Central memory CD8-positive, alpha-beta T cell (primary cell): Measurements from ENCODE around the gene FBXL15.
"Not testable (repeated sequence)": the region's sequence is repeated elsewhere in the genome, so short reads cannot be mapped to it uniquely, and the experiment has no call there.

Experiments
- ATAC-seq: fragments of 150-1000 bp; cut with Tn5 transposase; replicated peaks from 2 replicates; pipeline ENCODE4 v1.10.0; 2022; ENCODE audit warnings: mild to moderate bottlenecking, moderate FRiP score, moderate number of reproducible peaks; ENCODE audit not compliant: poor library complexity, severe bottlenecking; ENCODE audit errors: extremely low read depth
- DNase-seq, 2 donors: peaks; one replicate each; pipeline ENCODE4 v3.0.0; 2021; ENCODE audit warnings: low spot score in 2 of 2
- H3K27ac Mint-ChIP-seq: one replicate; pipeline ENCODE4 v1.8.0; 2022; ENCODE audit warnings: low read depth, mild to moderate bottlenecking, moderate library complexity, mixed read lengths
- H3K27me3 Mint-ChIP-seq: one replicate; pipeline ENCODE4 v1.8.0; 2022; ENCODE audit warnings: mixed read lengths
- H3K36me3 Mint-ChIP-seq: one replicate; pipeline ENCODE4 v1.8.0; 2022; ENCODE audit warnings: mild to moderate bottlenecking, moderate library complexity, mixed read lengths; ENCODE audit not compliant: insufficient read depth
- H3K4me1 Mint-ChIP-seq: one replicate; pipeline ENCODE4 v1.8.0; 2022; ENCODE audit warnings: mixed read lengths
- H3K4me3 Mint-ChIP-seq: one replicate; pipeline ENCODE4 v1.8.0; 2022; ENCODE audit warnings: mild to moderate bottlenecking, moderate library complexity, mixed read lengths
- H3K9me3 Mint-ChIP-seq: one replicate; pipeline ENCODE4 v1.8.0; 2022; ENCODE audit warnings: mixed read lengths

Gene FBXL15

DNA sequence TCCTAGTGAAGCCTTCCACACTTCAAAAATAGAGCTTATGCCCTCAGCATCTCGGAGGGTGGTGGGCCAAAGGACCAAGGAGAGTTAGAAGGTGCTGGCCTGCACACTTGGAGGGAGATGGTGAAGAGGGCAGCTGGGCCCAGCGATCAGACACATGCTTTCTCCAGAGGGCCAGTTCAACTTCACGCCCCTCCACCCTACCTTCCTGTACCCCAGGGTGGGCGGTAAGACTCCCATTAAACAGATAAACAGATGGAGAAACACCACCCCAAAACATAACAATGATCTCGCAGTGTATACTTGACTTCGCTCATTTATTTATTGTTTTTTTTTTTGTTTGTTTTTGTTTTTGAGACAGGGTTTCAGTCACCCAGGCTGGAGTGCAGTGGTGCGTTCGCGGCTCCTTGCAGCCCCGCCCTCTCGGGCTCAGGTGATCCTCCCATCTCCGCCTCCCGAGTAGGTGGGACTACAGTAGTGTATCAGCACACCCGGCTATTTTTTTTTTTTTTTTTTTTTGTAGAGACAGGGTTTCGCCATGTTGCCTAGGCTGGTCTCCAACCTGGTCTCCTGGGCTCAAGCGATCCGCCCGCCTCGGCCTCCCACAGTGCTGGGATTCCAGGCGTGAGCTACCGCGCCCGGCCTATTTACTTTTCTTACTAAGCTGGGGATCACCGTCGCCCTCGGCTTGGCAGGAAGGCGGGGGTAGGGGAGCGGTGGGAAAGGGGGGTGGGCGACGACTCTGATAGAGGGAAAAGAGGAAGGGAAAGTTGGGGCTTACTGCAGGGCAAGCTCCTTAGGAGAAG is 28.9 kb downstream of the FBXL15 start:
- no peaks in the 10 kb centered on the region for H3K9me3 Mint-ChIP-seq
- DNase-seq: peak; percentile 67 to 79
- peaks cover 9% of the 10 kb centered on the region for H3K36me3 Mint-ChIP-seq
- H3K4me3 Mint-ChIP-seq: peak overlapping the region; percentile 90
- ATAC-seq: peak; percentile 79
- no peaks in the 10 kb centered on the region for H3K27me3 Mint-ChIP-seq
- peaks cover 20% of the 10 kb centered on the region for H3K4me1 Mint-ChIP-seq
- peak overlapping the region; percentile 92 for H3K27ac Mint-ChIP-seq

DNA sequence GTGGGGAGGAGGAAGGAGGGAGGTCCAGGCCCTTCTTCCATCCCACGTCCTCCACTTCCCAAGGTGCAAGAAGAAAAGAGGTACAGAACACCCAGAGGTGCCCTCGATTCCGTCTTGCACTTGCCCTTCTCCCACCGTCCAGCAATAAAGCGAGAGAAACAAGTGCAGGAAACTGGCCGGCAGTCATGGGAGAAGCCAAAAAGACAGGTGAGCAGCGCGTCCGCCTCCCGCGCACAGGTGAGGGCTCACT is 29.4 kb downstream of the FBXL15 start:
- peak overlapping the region; percentile 92 for H3K27ac Mint-ChIP-seq
- H3K9me3 Mint-ChIP-seq: no peaks in the 10 kb centered on the region
- peaks cover 20% of the 10 kb centered on the region for H3K4me1 Mint-ChIP-seq
- H3K4me3 Mint-ChIP-seq: peak overlapping the region; percentile 90
- no peaks in the 10 kb centered on the region for H3K27me3 Mint-ChIP-seq
- H3K36me3 Mint-ChIP-seq: peaks cover 9% of the 10 kb centered on the region
- no peak for DNase-seq
- ATAC-seq: no peak

DNA sequence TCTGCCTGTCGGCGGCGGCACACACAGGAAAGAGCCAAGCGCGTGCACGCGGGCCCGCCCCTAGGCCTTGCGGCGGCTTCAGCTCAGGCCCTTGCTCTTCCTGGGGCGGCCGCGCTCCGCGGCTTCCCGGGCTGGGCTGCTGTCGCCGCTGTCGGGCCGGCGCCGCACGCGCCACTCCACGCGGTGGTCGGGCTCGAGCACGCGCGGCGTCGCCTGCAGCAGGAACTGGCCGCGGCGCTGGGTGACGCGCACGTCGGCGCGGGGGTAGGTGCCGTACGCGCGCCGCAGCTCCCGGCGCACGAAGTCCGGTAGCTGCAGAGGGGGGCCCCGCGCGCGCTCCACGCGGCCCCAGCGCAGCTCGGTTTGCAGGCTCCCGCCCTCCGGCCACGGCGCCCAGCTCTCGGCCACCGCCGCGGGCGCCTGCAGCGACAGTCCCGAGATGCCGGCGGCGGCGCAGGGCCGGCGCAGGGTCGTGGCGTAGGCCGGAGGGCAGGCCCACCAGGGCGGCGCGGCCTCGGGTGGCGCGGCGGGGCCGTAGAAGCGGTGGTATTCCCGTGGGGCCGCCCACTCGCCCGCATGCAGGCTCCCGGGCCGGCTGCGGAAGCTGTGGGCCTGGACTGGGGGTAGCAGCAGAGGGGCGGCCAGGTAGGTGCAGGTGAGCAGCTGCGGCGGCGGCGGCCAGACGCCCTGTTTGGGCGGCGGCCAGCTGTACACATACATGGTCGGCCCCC is 29.9 kb downstream of the FBXL15 start:
- Mint-ChIP-seq H3K36me3 (peaks cover 9% of the 10 kb centered on the region), H3K27me3 (no peaks in the 10 kb centered on the region), H3K27ac (peak overlapping the region; percentile 92), H3K4me3 (peak overlapping the region; percentile 90), H3K9me3 (no peaks in the 10 kb centered on the region), H3K4me1 (peaks cover 20% of the 10 kb centered on the region)
- ATAC-seq: peak; percentile 86
- peak; percentile 73 to 88 for DNase-seq

DNA sequence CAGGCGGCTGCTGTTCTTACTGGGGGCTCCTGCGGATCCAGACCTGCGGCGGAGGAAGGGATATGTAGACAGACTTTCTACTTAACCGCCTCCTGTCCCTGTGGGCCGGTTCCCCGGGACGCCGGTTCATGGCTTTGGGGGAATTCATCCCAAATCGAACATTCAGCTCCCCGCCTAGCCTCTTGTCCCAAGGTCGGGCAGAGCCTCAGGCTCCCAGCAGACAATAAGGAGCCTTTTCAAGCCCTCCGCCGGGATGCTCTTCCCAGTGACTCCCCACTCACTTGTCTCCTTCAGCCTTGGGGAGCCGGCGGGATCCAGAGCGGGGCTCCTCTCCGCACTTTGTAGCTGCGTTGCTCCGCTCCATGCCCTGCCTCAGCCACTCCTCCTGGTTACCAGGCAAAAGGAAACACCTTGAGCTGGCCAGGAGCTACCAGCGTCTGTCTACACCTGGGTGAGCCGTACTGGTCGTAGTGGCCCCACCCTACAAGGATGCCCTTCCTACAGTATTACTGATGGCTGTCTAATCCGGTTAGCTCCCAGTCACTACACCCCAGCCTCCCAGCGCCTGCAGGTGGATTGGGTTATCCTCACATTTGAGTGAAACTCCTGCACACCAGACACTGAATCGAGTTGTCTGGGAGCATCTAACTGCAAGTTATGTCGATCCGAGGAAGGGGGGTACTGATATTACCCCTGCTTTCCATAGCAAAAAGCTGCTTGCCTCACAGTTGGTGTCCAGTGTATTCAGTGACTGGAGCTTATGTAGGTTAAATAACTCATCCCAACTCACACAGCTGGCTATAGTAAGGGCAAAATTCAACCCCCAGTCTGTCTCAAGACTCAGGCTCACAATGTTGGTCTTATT is 30.7 kb downstream of the FBXL15 start, which contains the start of gene C10orf95:
Gene C10orf95, minus strand, starts transcription at position 439 of the 865 bp plus-strand sequence. CDS start 450 bp downstream, outside the sequence.
- no peak for DNase-seq
- H3K4me3 Mint-ChIP-seq: peak within 1 kb of the TSS; percentile 90
- no peaks in the 10 kb centered on the region for H3K27me3 Mint-ChIP-seq
- peaks cover 9% of the 10 kb centered on the region for H3K36me3 Mint-ChIP-seq
- no peaks in the 10 kb centered on the region for H3K9me3 Mint-ChIP-seq
- H3K4me1 Mint-ChIP-seq: peaks cover 20% of the 10 kb centered on the region
- peak within 1 kb of the TSS; percentile 92 for H3K27ac Mint-ChIP-seq
- no peak for ATAC-seq

GRCh38 chr10:102452672-102453340 is 32.2 kb downstream of the FBXL15 start:
- H3K27ac Mint-ChIP-seq: no peak overlapping the region
- peaks cover 20% of the 10 kb centered on the region for H3K4me1 Mint-ChIP-seq
- peaks cover 9% of the 10 kb centered on the region for H3K36me3 Mint-ChIP-seq
- ATAC-seq (no peak), DNase-seq (no peak)
- no peaks in the 10 kb centered on the region for H3K27me3 Mint-ChIP-seq
- peak overlapping the region; percentile 90 for H3K4me3 Mint-ChIP-seq
- H3K9me3 Mint-ChIP-seq: no peaks in the 10 kb centered on the region

DNA sequence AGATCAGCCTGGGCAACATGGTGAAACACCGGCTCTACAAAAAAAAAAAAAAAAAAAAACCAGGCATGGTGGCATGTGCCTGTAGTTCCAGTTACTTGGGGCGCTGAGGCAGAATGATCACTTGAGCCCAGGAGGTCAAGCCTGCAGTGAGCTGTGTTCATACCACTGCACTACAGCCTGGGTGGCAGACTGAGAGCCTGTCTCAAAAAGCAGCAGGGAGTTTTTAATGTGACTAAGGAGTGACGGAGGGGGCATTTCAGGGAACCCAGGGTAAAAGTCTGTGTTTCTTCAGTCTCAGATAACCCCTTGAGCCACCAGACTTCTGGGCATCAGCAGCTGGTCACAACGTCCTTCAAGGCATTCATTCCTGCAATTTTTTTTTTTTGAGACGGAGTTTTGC is 32.9 kb downstream of the FBXL15 start:
- Mint-ChIP-seq H3K4me3 (no peak overlapping the region), H3K9me3 (no peaks in the 10 kb centered on the region), H3K4me1 (peaks cover 20% of the 10 kb centered on the region), H3K27ac (no peak overlapping the region), H3K36me3 (peaks cover 9% of the 10 kb centered on the region), H3K27me3 (no peaks in the 10 kb centered on the region)
- DNase-seq (no peak), ATAC-seq (no peak)

DNA sequence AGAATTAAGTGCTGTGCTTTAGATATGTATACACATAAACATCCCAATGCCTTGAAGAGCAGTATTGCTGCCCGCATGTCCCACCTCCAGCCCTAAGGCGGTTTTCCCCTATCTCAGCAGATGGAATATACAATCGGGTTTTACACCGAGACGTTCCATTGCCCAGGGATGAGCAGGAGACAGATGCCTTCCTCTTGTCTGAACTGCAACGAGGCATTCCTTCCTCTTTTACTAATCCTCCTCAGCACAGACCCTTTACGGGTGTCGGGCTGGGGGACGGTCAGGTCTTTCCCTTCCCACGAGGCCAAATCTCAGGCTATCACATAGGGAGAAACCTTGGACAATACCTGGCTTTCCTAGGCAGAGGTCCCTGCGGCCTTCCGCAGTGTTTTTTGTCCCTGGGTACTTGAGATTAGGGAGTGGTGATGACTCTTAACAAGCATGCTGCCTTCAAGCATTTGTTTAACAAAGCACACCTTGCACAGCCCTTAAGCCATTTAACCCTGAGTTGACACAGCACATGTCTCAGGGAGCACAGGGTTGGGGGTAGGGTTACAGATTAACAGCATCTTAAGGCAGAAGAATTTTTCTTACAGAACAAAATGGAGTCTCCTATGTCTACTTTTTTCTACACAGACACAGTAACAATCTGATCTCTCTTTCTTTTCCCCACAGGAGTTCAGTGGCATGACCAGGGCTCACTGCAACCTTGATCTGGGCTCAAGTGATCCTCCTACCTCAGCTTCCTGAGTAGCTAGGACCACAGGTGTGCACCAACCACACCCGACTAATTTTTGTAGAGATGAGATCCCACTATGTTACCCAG is 34.2 kb downstream of the FBXL15 start:
- H3K27ac Mint-ChIP-seq, ATAC-seq, H3K9me3 Mint-ChIP-seq, DNase-seq, H3K27me3 Mint-ChIP-seq, H3K4me3 Mint-ChIP-seq, H3K36me3 Mint-ChIP-seq: not testable (repeated sequence)
- H3K4me1 Mint-ChIP-seq: peaks cover 14% of the 10 kb centered on the region

- Mint-ChIP-seq H3K4me3 (no peak overlapping the region), H3K9me3 (no peaks in the 10 kb centered on the region), H3K36me3 (peaks cover 7% of the 10 kb centered on the region), H3K27ac (no peak overlapping the region), H3K27me3 (no peaks in the 10 kb centered on the region), H3K4me1 (peaks cover 18% of the 10 kb centered on the region)
- no peak for DNase-seq
- ATAC-seq: no peak
Measured at GRCh38 chr10:102455893-102456471, 35.3 kb downstream of the FBXL15 start.

DNA sequence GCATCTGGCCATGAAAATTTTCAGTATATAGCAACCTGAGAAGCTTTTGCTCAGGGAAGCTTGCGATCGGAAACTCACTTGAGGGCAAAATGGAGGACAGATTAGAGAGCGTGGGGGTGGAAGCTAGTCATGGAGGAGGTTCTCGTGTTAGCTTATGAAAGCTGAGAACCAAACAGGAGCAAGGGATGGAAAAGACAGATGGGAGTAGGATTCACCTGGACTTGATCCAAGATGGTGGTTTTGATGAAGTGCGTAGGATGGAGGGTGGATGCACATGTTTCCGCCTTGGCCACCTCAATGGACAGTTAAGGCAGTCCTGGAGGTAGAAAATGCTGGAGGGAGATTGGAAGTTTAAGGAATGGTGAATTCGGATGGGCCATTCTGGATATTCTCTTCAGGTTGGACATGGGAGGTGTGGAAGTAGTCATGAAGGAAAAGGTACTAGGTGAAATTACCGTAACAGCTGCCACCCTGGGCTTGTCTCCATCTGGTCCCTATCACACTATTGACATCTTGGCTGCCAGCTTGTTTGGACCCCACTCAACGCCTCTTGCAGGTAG is 37.0 kb downstream of the FBXL15 start:
- no peak overlapping the region for H3K4me3 Mint-ChIP-seq
- DNase-seq: no peak
- H3K27me3 Mint-ChIP-seq: no peaks in the 10 kb centered on the region
- H3K9me3 Mint-ChIP-seq: no peaks in the 10 kb centered on the region
- H3K4me1 Mint-ChIP-seq: peaks cover 26% of the 10 kb centered on the region
- no peak overlapping the region for H3K27ac Mint-ChIP-seq
- no peak for ATAC-seq
- peaks cover 10% of the 10 kb centered on the region for H3K36me3 Mint-ChIP-seq

- H3K27ac Mint-ChIP-seq: no peak overlapping the region
- ATAC-seq: no peak
- DNase-seq: no peak
- H3K4me3 Mint-ChIP-seq: no peak overlapping the region
- H3K4me1 Mint-ChIP-seq: peaks cover 25% of the 10 kb centered on the region
- H3K9me3 Mint-ChIP-seq: no peaks in the 10 kb centered on the region
- peaks cover 8% of the 10 kb centered on the region for H3K36me3 Mint-ChIP-seq
- H3K27me3 Mint-ChIP-seq: no peaks in the 10 kb centered on the region
Measured at GRCh38 chr10:102458656-102459055, 38.0 kb downstream of the FBXL15 start.

DNA sequence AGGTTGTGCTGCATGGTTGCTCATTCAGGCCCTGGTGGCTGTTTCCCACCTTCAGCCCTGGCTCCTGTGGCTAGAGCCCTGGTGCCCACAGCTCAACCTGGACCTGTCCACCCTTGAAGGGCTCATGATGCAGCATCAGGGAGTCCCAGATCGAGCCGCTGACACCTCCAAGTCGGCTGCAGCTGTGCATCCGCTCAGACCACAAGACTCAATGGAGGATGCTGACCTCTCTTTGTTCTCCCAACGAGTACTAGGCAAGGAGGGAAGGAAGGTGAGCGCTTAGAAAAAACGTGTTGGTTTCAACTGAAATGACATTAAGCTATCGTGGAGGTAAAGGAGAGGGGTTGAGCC is 40.2 kb downstream of the FBXL15 start:
- ATAC-seq: no peak
- H3K9me3 Mint-ChIP-seq: no peaks in the 10 kb centered on the region
- DNase-seq: no peak
- peak overlapping the region; percentile 93 for H3K4me3 Mint-ChIP-seq
- peak overlapping the region; percentile 90 for H3K27ac Mint-ChIP-seq
- peaks cover 25% of the 10 kb centered on the region for H3K4me1 Mint-ChIP-seq
- H3K36me3 Mint-ChIP-seq: peaks cover 8% of the 10 kb centered on the region
- H3K27me3 Mint-ChIP-seq: no peaks in the 10 kb centered on the region
